Kasumi-1 (cell line): ENCODE data around the gene SART1.

Source experiments
- DNase-seq, 2 experiments: peaks; one replicate each; lab custom pipeline; 2025; lab: John Stamatoyannopoulos, UW

The SART1 gene, protein sequence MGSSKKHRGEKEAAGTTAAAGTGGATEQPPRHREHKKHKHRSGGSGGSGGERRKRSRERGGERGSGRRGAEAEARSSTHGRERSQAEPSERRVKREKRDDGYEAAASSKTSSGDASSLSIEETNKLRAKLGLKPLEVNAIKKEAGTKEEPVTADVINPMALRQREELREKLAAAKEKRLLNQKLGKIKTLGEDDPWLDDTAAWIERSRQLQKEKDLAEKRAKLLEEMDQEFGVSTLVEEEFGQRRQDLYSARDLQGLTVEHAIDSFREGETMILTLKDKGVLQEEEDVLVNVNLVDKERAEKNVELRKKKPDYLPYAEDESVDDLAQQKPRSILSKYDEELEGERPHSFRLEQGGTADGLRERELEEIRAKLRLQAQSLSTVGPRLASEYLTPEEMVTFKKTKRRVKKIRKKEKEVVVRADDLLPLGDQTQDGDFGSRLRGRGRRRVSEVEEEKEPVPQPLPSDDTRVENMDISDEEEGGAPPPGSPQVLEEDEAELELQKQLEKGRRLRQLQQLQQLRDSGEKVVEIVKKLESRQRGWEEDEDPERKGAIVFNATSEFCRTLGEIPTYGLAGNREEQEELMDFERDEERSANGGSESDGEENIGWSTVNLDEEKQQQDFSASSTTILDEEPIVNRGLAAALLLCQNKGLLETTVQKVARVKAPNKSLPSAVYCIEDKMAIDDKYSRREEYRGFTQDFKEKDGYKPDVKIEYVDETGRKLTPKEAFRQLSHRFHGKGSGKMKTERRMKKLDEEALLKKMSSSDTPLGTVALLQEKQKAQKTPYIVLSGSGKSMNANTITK

DNA sequence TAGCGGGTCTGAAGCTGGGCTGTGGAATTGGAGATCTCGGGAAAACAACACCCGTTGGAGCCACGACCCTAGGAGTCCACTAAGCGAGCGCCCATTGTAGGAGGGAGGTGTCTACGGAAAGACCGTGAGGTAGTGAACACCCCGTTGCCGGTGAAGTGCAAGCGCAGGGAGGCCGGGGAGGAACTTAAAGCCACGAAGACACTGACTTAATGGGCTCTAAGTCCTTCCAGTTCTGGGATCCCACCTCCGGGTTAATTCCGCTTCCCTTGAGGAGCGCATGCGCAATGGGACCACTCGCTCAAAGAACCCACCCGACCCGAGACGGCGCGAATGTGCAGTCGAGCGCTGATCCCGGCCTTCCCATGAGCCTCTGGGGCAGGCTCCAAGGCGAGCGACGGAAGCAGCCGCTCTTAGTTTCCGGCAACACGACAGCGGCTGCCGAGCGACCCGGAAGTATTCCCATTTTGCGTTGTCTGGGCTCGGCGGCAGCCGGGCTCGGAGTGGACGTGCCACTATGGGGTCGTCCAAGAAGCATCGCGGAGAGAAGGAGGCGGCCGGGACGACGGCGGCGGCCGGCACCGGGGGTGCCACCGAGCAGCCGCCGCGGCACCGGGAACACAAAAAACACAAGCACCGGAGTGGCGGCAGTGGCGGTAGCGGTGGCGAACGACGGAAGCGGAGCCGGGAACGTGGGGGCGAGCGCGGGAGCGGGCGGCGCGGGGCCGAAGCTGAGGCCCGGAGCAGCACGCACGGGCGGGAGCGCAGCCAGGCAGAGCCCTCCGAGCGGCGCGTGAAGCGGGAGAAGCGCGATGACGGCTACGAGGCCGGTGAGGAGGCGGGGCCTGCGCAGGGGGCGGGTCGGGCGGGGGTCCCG is at the start of gene SART1:
SART1 (plus strand) TSS at position 468 of the 874 bp plus-strand sequence; CDS start at position 515, 47 bp downstream.
- DNase-seq, result peak; percentile 98

DNA sequence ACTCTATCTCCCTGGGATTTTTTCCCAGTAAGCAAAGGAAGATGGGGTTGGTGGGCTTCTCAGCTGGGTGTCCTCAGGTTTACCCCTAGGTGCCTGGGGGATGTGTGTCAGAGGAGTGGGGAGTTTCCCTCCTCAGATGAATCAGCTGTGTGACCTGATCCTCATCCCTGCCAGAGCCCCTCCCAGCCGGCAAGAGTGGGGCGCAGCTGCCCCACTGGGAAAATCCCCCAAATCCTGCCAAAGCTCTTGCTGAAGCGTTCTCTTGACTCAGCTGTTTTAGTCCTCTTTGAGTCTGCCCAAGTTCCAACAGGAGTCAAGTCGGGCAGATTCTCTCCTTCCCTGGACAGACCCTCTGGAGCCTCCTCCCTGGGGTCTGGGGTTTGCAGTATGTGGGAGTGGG is 48.7 kb upstream of the SART1 start:
- DNase-seq, result no peak

- no peak for DNase-seq
Measured at GRCh38 chr11:65915101-65915820, 46.3 kb upstream of the SART1 start.

GRCh38 chr11:65915821-65916251 is 45.7 kb upstream of the SART1 start:
- DNase-seq, result peak; percentile 57 to 62

- no peak for DNase-seq
Measured at GRCh38 chr11:65916391-65916790, 45.1 kb upstream of the SART1 start.

DNA sequence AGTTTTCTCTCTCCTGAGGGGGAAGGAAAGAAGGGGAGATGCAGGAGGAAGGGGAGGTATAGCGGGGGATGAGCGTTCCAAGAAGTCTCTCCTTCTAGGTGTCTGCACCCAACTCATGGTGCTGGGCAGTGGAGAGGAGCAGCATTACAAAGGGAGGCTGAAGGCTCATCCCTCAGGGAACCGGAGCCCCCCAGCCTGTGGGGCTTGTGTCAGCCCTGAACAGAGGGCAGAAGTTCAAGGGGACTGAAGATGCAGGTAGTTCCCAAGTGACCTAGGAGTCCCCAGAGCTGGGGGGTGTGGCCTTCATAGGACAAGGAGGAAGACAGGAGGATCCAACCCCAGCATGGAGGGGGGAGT is 44.5 kb upstream of the SART1 start:
- no peak for DNase-seq

GRCh38 chr11:65917434-65918210 is 43.9 kb upstream of the SART1 start:
- DNase-seq, result no peak

DNA sequence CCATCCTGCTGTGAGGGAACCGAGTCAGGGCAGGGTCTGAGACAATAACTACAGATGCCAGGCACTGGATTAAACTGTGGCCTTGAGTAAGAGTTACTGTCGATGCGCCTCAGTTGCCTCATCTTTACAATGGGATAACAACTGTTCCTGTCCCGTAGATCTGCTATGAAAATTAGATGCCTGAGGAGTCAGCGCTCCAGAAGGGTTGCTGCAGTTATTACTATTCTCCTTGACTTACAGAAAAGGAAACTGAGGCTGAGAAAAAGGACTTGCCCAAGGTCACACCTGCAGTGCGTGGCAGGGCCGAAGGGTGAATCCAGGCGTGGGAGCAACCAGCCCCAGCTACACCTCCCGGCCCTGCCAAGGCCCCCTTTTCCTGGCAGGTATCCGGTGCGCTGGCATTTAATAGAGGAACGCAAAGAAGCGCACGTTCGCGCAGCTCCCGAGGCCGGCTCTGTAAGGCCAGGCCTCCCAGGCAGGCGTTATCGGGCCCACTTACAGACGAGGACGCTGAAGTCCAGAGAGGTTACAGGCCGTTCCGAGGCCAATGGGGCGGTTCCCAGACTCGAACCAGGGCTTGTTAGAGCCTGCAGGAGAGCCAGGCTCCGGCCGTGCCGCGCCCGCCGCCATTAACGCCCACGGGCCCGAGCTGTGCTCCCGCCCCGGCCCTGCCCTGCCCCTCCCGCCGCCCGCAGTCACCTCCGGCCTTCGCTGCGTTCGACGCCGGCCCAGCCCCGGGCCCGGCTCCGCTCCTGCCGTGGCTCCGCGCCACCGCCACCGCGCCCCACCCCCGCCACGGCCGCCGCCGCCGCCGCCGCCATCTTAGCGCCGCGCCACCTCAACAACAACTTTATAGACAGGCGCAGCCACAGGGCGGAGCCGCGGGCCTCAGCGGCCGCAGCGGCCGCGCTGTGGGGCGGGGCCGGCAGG is 43.1 kb upstream of the SART1 start, which contains the start of gene C11orf68:
C11orf68 (minus strand) TSS at position 852 of the 930 bp plus-strand sequence; CDS start at position 821, 31 bp downstream.
- no peak for DNase-seq

- peak; percentile 97 for DNase-seq
Measured at GRCh38 chr11:65919141-65919572, 42.4 kb upstream of the SART1 start, which contains the start of gene DRAP1. TSS of gene DRAP1 (plus strand) at chr11:65919426. CDS start at chr11:65919502, 76 bp downstream.

GRCh38 chr11:65919573-65920371 is 41.8 kb upstream of the SART1 start:
- peak; percentile 27 to 29 for DNase-seq

DNA sequence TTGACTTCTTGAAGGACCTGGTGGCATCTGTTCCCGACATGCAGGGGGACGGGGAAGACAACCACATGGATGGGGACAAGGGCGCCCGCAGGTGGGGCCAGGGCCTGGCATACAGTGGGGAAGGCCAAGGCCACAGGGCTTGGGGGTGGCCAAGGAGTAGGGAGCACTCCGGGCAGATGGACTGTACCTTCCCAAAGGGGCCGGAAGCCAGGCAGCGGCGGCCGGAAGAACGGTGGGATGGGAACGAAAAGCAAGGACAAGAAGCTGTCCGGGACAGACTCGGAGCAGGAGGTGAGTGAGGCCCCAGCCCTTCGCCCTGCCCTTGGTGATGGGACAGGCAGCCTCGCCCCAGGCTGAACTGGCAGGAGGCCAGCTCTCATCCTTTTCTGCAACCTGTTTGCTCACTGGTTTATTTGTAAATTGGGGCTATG is 41.1 kb upstream of the SART1 start:
- DNase-seq, result no peak

DNA sequence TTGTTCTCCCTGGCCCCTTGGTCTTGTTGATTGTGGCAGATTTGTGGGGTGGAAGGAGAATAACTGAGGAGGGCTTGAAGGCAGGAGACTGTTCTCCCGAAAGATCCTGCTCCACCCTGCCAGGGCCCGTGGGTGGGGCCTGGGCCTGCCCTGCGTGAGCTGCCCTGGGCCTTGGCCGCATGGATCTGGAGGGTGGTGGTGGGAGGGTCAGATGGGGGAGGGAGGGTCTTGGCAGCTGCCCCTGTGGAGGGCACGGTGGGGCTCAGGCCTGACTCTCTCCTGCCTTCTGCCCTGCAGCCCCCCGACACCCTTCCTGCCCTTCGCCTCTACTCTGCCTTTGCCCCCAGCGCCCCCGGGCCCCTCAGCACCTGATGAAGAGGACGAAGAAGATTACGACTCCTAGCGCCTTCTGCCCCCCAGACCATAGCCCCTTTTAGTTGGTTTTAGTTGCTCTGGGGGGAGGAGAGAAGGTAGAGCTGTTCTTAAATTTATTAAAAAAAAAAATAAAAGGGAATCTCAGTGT is 40.4 kb upstream of the SART1 start:
- DNase-seq, result no peak

GRCh38 chr11:65921876-65922275 is 39.7 kb upstream of the SART1 start:
- no peak for DNase-seq

DNA sequence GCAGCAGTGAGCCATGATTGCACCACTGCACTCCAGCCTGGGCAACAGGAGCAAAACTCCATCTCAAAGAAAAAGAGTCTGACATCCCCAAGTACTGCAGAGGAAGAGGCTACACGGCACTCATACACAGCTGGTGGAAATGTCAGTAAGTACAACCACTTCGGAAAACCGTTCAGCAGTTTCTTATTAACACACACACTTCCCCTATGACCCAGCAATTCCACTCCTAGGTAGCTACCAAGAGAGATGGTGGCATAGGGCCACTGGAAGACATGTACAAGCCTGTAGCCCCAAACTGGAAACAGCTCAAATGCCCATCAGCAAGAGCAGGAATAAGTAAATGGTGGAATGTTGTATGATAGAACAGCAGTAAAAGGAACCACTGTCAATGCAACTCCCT is 39.0 kb upstream of the SART1 start:
- DNase-seq, result no peak

GRCh38 chr11:65925397-65925796 is 36.1 kb upstream of the SART1 start:
- no peak for DNase-seq

DNA sequence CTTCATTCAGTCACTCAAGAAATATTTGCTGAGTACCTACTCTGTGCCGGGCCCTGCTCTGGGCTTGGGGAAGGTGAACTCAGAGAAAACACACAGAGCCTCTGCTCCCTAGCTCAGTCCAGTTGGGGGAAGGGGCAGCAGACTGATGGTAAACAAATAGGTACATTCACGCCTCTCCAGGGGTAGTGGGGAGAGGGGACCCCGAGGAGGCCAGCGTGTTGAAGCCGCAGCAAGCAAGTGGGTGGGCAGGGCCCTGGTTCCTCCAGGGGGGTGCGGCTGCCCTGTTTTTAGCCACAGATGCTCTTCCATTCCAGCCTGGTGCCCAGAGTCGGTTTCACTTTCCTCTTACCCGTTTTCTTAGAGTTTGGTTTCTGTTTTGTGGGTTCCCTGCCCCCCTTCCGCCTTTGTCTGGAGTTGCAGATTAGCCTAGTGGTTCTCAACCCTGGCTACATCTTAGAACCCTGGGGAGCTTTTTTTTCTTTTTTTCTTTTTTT is 33.6 kb upstream of the SART1 start:
- peak; percentile 35 to 41 for DNase-seq

DNA sequence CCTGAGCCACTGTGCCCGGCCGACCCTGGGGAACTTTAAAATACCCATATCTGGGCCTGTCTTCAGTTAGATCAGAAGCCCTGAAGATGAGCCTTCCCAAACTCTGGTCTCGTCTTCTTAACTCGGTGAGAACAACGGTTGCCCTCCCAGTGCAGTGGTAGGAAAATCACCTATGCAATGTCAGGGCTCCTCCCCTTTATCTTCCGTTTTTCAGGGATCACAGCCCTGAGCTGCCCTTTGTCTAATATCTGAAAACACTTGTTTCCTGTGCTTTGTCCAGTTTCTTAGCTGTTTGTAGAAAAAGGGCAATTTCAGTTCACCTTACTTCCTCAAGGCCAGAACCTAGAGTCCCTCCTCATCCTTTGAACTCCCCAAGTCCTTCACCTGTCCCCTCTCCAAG is 32.9 kb upstream of the SART1 start:
- no peak for DNase-seq
